ENCODE data around the gene HDAC10.

The HDAC10 gene

DNA sequence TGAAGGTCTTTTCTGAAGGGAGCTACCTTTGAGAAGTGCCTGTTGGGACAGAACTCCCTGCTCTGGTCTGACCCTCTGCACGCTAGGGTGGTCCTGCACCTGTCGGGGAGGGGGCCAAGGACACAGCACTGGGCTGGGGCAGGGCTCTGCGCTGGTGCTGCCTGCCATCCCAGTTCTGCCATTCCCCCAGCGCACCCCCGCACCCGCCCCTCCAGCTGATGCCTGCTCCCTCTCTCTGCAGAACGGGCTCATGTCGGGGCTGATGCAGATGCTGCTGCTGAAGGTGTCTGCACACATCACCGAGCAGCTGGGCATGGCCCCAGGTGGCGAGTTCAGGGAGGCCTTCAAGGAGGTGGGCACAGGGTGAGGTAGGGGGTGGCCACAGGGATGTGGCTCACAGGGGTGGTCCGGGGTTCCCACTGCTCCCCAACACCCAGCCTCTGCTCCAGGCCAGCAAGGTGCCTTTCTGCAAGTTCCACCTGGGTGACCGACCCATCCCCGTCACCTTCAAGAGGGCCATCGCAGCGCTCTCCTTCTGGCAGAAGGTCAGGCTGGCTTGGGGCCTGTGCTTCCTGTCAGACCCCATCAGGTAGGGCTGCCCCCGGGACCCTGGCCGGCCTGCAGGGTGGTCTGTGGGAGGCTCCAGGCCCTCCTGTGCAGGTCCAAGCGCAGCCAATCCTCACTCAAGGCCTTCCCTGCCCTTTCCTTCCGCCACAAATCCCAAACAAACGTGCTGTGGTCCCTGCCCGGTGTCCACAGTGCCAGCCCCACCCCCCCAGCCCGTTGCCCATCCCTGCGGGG is 53.9 kb downstream of the HDAC10 start:
- TF ChIP-seq, protein P1, sequence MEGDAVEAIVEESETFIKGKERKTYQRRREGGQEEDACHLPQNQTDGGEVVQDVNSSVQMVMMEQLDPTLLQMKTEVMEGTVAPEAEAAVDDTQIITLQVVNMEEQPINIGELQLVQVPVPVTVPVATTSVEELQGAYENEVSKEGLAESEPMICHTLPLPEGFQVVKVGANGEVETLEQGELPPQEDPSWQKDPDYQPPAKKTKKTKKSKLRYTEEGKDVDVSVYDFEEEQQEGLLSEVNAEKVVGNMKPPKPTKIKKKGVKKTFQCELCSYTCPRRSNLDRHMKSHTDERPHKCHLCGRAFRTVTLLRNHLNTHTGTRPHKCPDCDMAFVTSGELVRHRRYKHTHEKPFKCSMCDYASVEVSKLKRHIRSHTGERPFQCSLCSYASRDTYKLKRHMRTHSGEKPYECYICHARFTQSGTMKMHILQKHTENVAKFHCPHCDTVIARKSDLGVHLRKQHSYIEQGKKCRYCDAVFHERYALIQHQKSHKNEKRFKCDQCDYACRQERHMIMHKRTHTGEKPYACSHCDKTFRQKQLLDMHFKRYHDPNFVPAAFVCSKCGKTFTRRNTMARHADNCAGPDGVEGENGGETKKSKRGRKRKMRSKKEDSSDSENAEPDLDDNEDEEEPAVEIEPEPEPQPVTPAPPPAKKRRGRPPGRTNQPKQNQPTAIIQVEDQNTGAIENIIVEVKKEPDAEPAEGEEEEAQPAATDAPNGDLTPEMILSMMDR (IDR thresholded peaks at IDR 0.05; ENCODE audit: low read depth, low read length): no peak
- H3K4me3 ChIP-seq (ENCODE audit: low read depth, low read length): no peak overlapping the region

DNA sequence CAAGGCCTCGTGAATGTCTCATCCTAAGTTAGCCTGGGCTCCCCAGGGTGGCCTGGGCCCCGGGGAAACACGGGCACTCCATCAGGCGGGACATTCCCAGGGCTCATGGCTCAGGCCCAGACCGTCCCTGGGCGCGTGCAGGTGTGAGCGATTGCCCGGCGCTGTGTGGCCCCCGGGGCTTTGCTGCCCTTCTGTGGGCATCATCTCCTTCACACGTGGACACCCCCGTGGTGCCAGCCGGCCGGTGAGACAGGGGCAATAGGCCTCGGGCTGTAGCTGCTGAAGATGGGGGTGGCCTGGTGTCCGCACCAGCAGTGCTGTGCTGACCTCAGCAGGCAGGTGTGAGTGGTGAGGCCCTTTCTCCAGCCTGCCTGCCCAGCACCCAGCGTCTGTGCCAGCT is 54.8 kb downstream of the HDAC10 start:
- TF ChIP-seq, protein P1 (IDR thresholded peaks at IDR 0.05; ENCODE audit: low read depth, low read length): no peak

More for the DNA sequence above, 54.8 kb downstream of the HDAC10 start:
- H3K4me3 ChIP-seq (ENCODE audit: low read depth, low read length): no peak overlapping the region

All from WI38 (cell line).